ENCODE results near the gene GRK5.

The GRK5 gene

GRCh38 chr10:119439922-119440321 lies 232.6 kb downstream of the GRK5 start:
- H3K4me3 ChIP-seq (ENCODE audit: low read depth, low read length): no peak overlapping the region
- no peaks in the 10 kb centered on the region for H3K36me3 ChIP-seq (ENCODE audit: control insufficient read depth in 1 of 2, insufficient read depth in 2 of 2, low read length in 2 of 2)
- H3K4ac ChIP-seq (ENCODE audit: low read depth, low read length): no peak overlapping the region
- no peak overlapping the region for H4K12ac ChIP-seq (ENCODE audit: low read depth, low read length)
- H2BK12ac ChIP-seq (ENCODE audit: low read length): no peak overlapping the region
- DNase-seq: no peak
- H3K27ac ChIP-seq (ENCODE audit: low read depth, low read length): no peak overlapping the region
- no peaks in the 10 kb centered on the region for H3K4me1 ChIP-seq (ENCODE audit: control insufficient read depth in 1 of 2, insufficient read depth in 2 of 2, low read length in 2 of 2)
- H3K14ac ChIP-seq (ENCODE audit: low read length): no peak overlapping the region
- no peak overlapping the region for H2BK120ac ChIP-seq (ENCODE audit: insufficient read depth, low read length, poor library complexity)
- no peaks in the 10 kb centered on the region for H3K79me2 ChIP-seq (ENCODE audit: control insufficient read depth, insufficient read depth, low read length, poor library complexity)
- no peak overlapping the region for H3K23ac ChIP-seq (ENCODE audit: low read length)
- H3K9ac ChIP-seq (ENCODE audit: low read length): no peak overlapping the region
- no peak overlapping the region for H2AK5ac ChIP-seq (ENCODE audit: low read length)
- no peaks in the 10 kb centered on the region for H3K27me3 ChIP-seq (ENCODE audit: insufficient read depth, low read length)
- no peak overlapping the region for H3K18ac ChIP-seq (ENCODE audit: low read length)
- H3K9me3 ChIP-seq (ENCODE audit: insufficient read depth, low read depth, low read length): peaks cover 9% of the 10 kb centered on the region
- no CpG with 5 or more reads among the region's 5 CpGs for WGBS (ENCODE audit: extremely low coverage, insufficient coverage, insufficient read length)
- H4K8ac ChIP-seq (ENCODE audit: low read depth, low read length): no peak overlapping the region
- no peaks in the 10 kb centered on the region for H3K79me1 ChIP-seq (ENCODE audit: low read length)
- no peak overlapping the region for H2AFZ ChIP-seq (ENCODE audit: insufficient read depth, low read length, poor library complexity)
- H3K4me2 ChIP-seq (ENCODE audit: low read length): no peak overlapping the region
- no peak overlapping the region for H2BK5ac ChIP-seq (ENCODE audit: low read depth, low read length, poor library complexity)
- H4K91ac ChIP-seq (ENCODE audit: low read depth, low read length): no peak overlapping the region

- Histone ChIP-seq H3K79me1 (ENCODE audit: low read length) (no peaks in the 10 kb centered on the region), H4K12ac (ENCODE audit: low read depth, low read length) (no peak overlapping the region), H3K79me2 (ENCODE audit: control insufficient read depth, insufficient read depth, low read length, poor library complexity) (no peaks in the 10 kb centered on the region), H3K9ac (ENCODE audit: low read length) (no peak overlapping the region), H3K14ac (ENCODE audit: low read length) (no peak overlapping the region), H3K4ac (ENCODE audit: low read depth, low read length) (no peak overlapping the region), H3K27ac (ENCODE audit: low read depth, low read length) (no peak overlapping the region), H2BK120ac (ENCODE audit: insufficient read depth, low read length, poor library complexity) (no peak overlapping the region), H2BK12ac (ENCODE audit: low read length) (no peak overlapping the region), H3K18ac (ENCODE audit: low read length) (no peak overlapping the region), H3K9me3 (ENCODE audit: insufficient read depth, low read depth, low read length) (peaks cover 6% of the 10 kb centered on the region), H4K8ac (ENCODE audit: low read depth, low read length) (no peak overlapping the region), H2AFZ (ENCODE audit: insufficient read depth, low read length, poor library complexity) (no peak overlapping the region), H3K4me3 (ENCODE audit: low read depth, low read length) (no peak overlapping the region), H4K91ac (ENCODE audit: low read depth, low read length) (no peak overlapping the region), H3K36me3 (ENCODE audit: control insufficient read depth in 1 of 2, insufficient read depth in 2 of 2, low read length in 2 of 2) (no peaks in the 10 kb centered on the region), H3K23ac (ENCODE audit: low read length) (no peak overlapping the region), H3K4me1 (ENCODE audit: control insufficient read depth in 1 of 2, insufficient read depth in 2 of 2, low read length in 2 of 2) (no peaks in the 10 kb centered on the region), H2AK5ac (ENCODE audit: low read length) (no peak overlapping the region), H2BK5ac (ENCODE audit: low read depth, low read length, poor library complexity) (no peak overlapping the region), H3K4me2 (ENCODE audit: low read length) (no peak overlapping the region), H3K27me3 (ENCODE audit: insufficient read depth, low read length) (no peaks in the 10 kb centered on the region)
- peak in 1 of 2 donors; percentile 1 for DNase-seq
- WGBS (ENCODE audit: extremely low coverage, insufficient coverage, insufficient read length): no CpG with 5 or more reads among the region's 18 CpGs
Observed at GRCh38 chr10:119441151-119441821, 233.9 kb downstream of the GRK5 start.

GRCh38 chr10:119441921-119442757 lies 234.8 kb downstream of the GRK5 start:
- Histone ChIP-seq H4K8ac (ENCODE audit: low read depth, low read length) (no peak overlapping the region), H3K36me3 (ENCODE audit: control insufficient read depth in 1 of 2, insufficient read depth in 2 of 2, low read length in 2 of 2) (no peaks in the 10 kb centered on the region), H3K9me3 (ENCODE audit: insufficient read depth, low read depth, low read length) (peaks cover 2% of the 10 kb centered on the region), H3K4me2 (ENCODE audit: low read length) (no peak overlapping the region), H2AFZ (ENCODE audit: insufficient read depth, low read length, poor library complexity) (no peak overlapping the region), H3K4me3 (ENCODE audit: low read depth, low read length) (no peak overlapping the region), H3K14ac (ENCODE audit: low read length) (no peak overlapping the region), H3K27ac (ENCODE audit: low read depth, low read length) (no peak overlapping the region), H2BK12ac (ENCODE audit: low read length) (no peak overlapping the region), H3K4me1 (ENCODE audit: control insufficient read depth in 1 of 2, insufficient read depth in 2 of 2, low read length in 2 of 2) (no peaks in the 10 kb centered on the region), H3K18ac (ENCODE audit: low read length) (no peak overlapping the region), H3K27me3 (ENCODE audit: insufficient read depth, low read length) (no peaks in the 10 kb centered on the region), H3K9ac (ENCODE audit: low read length) (no peak overlapping the region), H2BK5ac (ENCODE audit: low read depth, low read length, poor library complexity) (no peak overlapping the region), H4K91ac (ENCODE audit: low read depth, low read length) (no peak overlapping the region), H3K79me2 (ENCODE audit: control insufficient read depth, insufficient read depth, low read length, poor library complexity) (no peaks in the 10 kb centered on the region), H3K23ac (ENCODE audit: low read length) (no peak overlapping the region), H2BK120ac (ENCODE audit: insufficient read depth, low read length, poor library complexity) (no peak overlapping the region), H3K79me1 (ENCODE audit: low read length) (no peaks in the 10 kb centered on the region), H4K12ac (ENCODE audit: low read depth, low read length) (no peak overlapping the region), H3K4ac (ENCODE audit: low read depth, low read length) (no peak overlapping the region), H2AK5ac (ENCODE audit: low read length) (no peak overlapping the region)
- no peak for DNase-seq
- WGBS (ENCODE audit: extremely low coverage, insufficient coverage, insufficient read length): no CpG with 5 or more reads among the region's 25 CpGs

- no peak overlapping the region for H2BK12ac ChIP-seq (ENCODE audit: low read length)
- no peak overlapping the region for H2AK5ac ChIP-seq (ENCODE audit: low read length)
- WGBS (ENCODE audit: extremely low coverage, insufficient coverage, insufficient read length): no CpG with 5 or more reads among the region's 4 CpGs
Observed at GRCh38 chr10:119442758-119443060, 235.3 kb downstream of the GRK5 start.

More at GRCh38 chr10:119442758-119443060, 235.3 kb downstream of the GRK5 start:
- H4K91ac ChIP-seq (ENCODE audit: low read depth, low read length): no peak overlapping the region
- H3K79me2 ChIP-seq (ENCODE audit: control insufficient read depth, insufficient read depth, low read length, poor library complexity): no peaks in the 10 kb centered on the region
- no peak overlapping the region for H3K18ac ChIP-seq (ENCODE audit: low read length)
- no peaks in the 10 kb centered on the region for H3K27me3 ChIP-seq (ENCODE audit: insufficient read depth, low read length)
- no peaks in the 10 kb centered on the region for H3K4me1 ChIP-seq (ENCODE audit: control insufficient read depth in 1 of 2, insufficient read depth in 2 of 2, low read length in 2 of 2)
- no peak overlapping the region for H4K8ac ChIP-seq (ENCODE audit: low read depth, low read length)
- no peak overlapping the region for H2BK120ac ChIP-seq (ENCODE audit: insufficient read depth, low read length, poor library complexity)
- no peak overlapping the region for H3K9ac ChIP-seq (ENCODE audit: low read length)
- no peak overlapping the region for H3K4ac ChIP-seq (ENCODE audit: low read depth, low read length)
- no peaks in the 10 kb centered on the region for H3K79me1 ChIP-seq (ENCODE audit: low read length)
- H3K27ac ChIP-seq (ENCODE audit: low read depth, low read length): no peak overlapping the region
- H3K4me2 ChIP-seq (ENCODE audit: low read length): no peak overlapping the region
- no peak for DNase-seq
- no peak overlapping the region for H2BK5ac ChIP-seq (ENCODE audit: low read depth, low read length, poor library complexity)
- H3K9me3 ChIP-seq (ENCODE audit: insufficient read depth, low read depth, low read length): peaks cover 2% of the 10 kb centered on the region
- no peak overlapping the region for H2AFZ ChIP-seq (ENCODE audit: insufficient read depth, low read length, poor library complexity)
- H4K12ac ChIP-seq (ENCODE audit: low read depth, low read length): no peak overlapping the region
- H3K36me3 ChIP-seq (ENCODE audit: control insufficient read depth in 1 of 2, insufficient read depth in 2 of 2, low read length in 2 of 2): no peaks in the 10 kb centered on the region
- no peak overlapping the region for H3K23ac ChIP-seq (ENCODE audit: low read length)
- no peak overlapping the region for H3K14ac ChIP-seq (ENCODE audit: low read length)
- no peak overlapping the region for H3K4me3 ChIP-seq (ENCODE audit: low read depth, low read length)
